CD14-positive monocyte (primary cell): ENCODE data around the gene KIRREL3. TPM values are rescaled to one million over a fixed set of nuclear protein-coding genes. Genes with fewer than 3 reads are reported as not detected.
A peak's percentile ranks its signal among the peaks of the same experiment; 100 is the strongest.

Source experiments
- DNase-seq, 3 donors: peaks; one replicate each; pipeline ENCODE4 v3.0.0-alpha.2; 2011 to 2022
- H2AFZ ChIP-seq: 2 replicates; pipeline ENCODE4 v1.6.0; 2012; ENCODE audit warnings: mild to moderate bottlenecking, low read depth, low read length, inconsistent platforms; ENCODE audit not compliant: insufficient read depth, poor library complexity, severe bottlenecking
- H3K27ac ChIP-seq, 2 donors: 1 replicate in 1 of 2; 2 replicates in 1 of 2; pipeline ENCODE4 v1.5.1; 2012 to 2013; ENCODE audit warnings: low read length in 2 of 2, control low read depth in 1 of 2, inconsistent platforms in 1 of 2, low read depth in 1 of 2, mild to moderate bottlenecking in 1 of 2
- H3K27me3 ChIP-seq, 2 donors: one replicate each; pipeline versions ENCODE4 v1.6.0 to v1.6.1; 2011 to 2013; ENCODE audit warnings: low read length in 2 of 2; ENCODE audit not compliant: control insufficient read depth in 2 of 2, insufficient read depth in 2 of 2
- H3K36me3 ChIP-seq, 2 donors: replicated peaks in 1 of 2; 1 replicate in 1 of 2; 2 replicates in 1 of 2; pipeline versions ENCODE4 v1.5.1 to v1.6.1; 2012 to 2013; ENCODE audit warnings: low read length in 2 of 2, control low read depth in 1 of 2, inconsistent platforms in 1 of 2, mild to moderate bottlenecking in 1 of 2; ENCODE audit not compliant: insufficient read depth in 2 of 2, control insufficient read depth in 1 of 2
- H3K4me1 ChIP-seq, 2 donors: 1 replicate in 1 of 2; 2 replicates in 1 of 2; pipeline versions ENCODE4 v1.5.1 to v1.6.1; 2012 to 2013; ENCODE audit warnings: low read length in 2 of 2, control low read depth in 1 of 2, inconsistent platforms in 1 of 2, mild to moderate bottlenecking in 1 of 2, moderate library complexity in 1 of 2; ENCODE audit not compliant: insufficient read depth in 2 of 2, control insufficient read depth in 1 of 2
- H3K4me2 ChIP-seq: replicated peaks from 2 replicates; pipeline ENCODE3; 2012; ENCODE audit warnings: low read length, moderate library complexity, mild to moderate bottlenecking; ENCODE audit not compliant: poor library complexity, severe bottlenecking; ENCODE audit errors: extremely low read depth
- H3K4me3 ChIP-seq, 3 experiments: fragments of 200-600 bp in 1 of 3; sonication (generic) in 1 of 3; replicated peaks in 1 of 3; 1 replicate in 2 of 3; 2 replicates in 1 of 3; pipeline ENCODE4 v1.5.1; 2011 to 2013; ENCODE audit warnings: low read length in 3 of 3, mild to moderate bottlenecking in 3 of 3, control low read depth in 2 of 3, low read depth in 2 of 3, inconsistent platforms in 1 of 3, moderate library complexity in 1 of 3
- H3K79me2 ChIP-seq: 2 replicates; pipeline ENCODE4 v1.6.0; 2012; ENCODE audit warnings: mild to moderate bottlenecking, control low read depth, inconsistent platforms, low read length, moderate library complexity; ENCODE audit not compliant: insufficient read depth
- H3K9ac ChIP-seq: 2 replicates; pipeline ENCODE4 v1.6.0; 2017; ENCODE audit warnings: low read length, mild to moderate bottlenecking; ENCODE audit not compliant: insufficient read depth, poor library complexity, severe bottlenecking
- H3K9me3 ChIP-seq, 2 donors: replicated peaks in 1 of 2; 1 replicate in 1 of 2; 2 replicates in 1 of 2; pipeline versions ENCODE4 v1.5.1 to v1.6.1; 2012 to 2013; ENCODE audit warnings: low read length in 2 of 2, control low read depth in 1 of 2; ENCODE audit not compliant: control insufficient read depth in 1 of 2, insufficient read depth in 1 of 2
- H4K20me1 ChIP-seq: 2 replicates; pipeline ENCODE4 v1.6.0; 2012; ENCODE audit warnings: mild to moderate bottlenecking, low read length, control low read depth, moderate library complexity; ENCODE audit not compliant: insufficient read depth
- H3K27ac Mint-ChIP-seq, 7 donors: one replicate each; pipeline ENCODE4 v1.8.0; 2020; ENCODE audit warnings: mild to moderate bottlenecking in 7 of 7, mixed read lengths in 7 of 7, moderate library complexity in 6 of 7, inconsistent platforms in 2 of 7
- H3K27me3 Mint-ChIP-seq, 3 donors: one replicate each; pipeline ENCODE4 v1.8.0; 2021 to 2022; ENCODE audit warnings: low read depth in 3 of 3, mild to moderate bottlenecking in 3 of 3, mixed read lengths in 3 of 3, moderate library complexity in 3 of 3, inconsistent platforms in 1 of 3
- H3K36me3 Mint-ChIP-seq, 2 donors: one replicate each; pipeline ENCODE4 v1.8.0; 2020; ENCODE audit warnings: mixed read lengths in 2 of 2, inconsistent platforms in 1 of 2, mild to moderate bottlenecking in 1 of 2
- H3K4me1 Mint-ChIP-seq: one replicate; pipeline ENCODE4 v1.8.0; 2020; ENCODE audit warnings: mild to moderate bottlenecking, mixed read lengths
- H3K4me3 Mint-ChIP-seq, 2 donors: one replicate each; pipeline ENCODE4 v1.8.0; 2020; ENCODE audit warnings: mild to moderate bottlenecking in 2 of 2, mixed read lengths in 2 of 2, moderate library complexity in 1 of 2
- H3K9me3 Mint-ChIP-seq, 7 donors: one replicate each; pipeline ENCODE4 v1.8.0; 2020 to 2022; ENCODE audit warnings: mixed read lengths in 7 of 7, mild to moderate bottlenecking in 6 of 7, moderate library complexity in 6 of 7, inconsistent platforms in 2 of 7
- CTCF ChIP-seq: fragments of 200-600 bp; IDR thresholded peaks from one replicate; pipeline ENCODE4 v1.8.0; 2022; ENCODE audit warnings: antibody characterized with exemption, mild to moderate bottlenecking
- WGBS: methylation state at CpG from one replicate; pipeline ENCODE4 v1.1.5; 2013; ENCODE audit warnings: missing lambda C conversion rate; ENCODE audit not compliant: insufficient coverage; 5-methylcytosine and 5-hydroxymethylcytosine counted together
- intact Hi-C, 2 donors: fragments of 100-400 bp; cut with micrococcal nuclease; formaldehyde crosslinking; loops; one replicate each; pipeline versions ENCODE4 v1.15.0 to v1.15.1; 2023
- polyA plus RNA-seq, 3 donors: library from polyadenylated mRNA; depleted of rRNA in 1 of 3; unstranded in 2 of 3; stranded (reverse) in 1 of 3; fragments of 300-500 nt in 2 of 3; fragments of >200 nt in 1 of 3; fragmentation: Illumina TruSeq in 2 of 3; gene quantifications; 1 replicate in 2 of 3; 2 replicates in 1 of 3; pipeline ENCODE4 v1.2.3, GENCODE V29; 2012 to 2021

Gene KIRREL3
- polyA plus RNA-seq, 3 donors = not detected

- no peak for DNase-seq
- Histone ChIP-seq H3K4me1 (no peaks in the 10 kb centered on the region), H3K9me3 (no peaks in the 10 kb centered on the region), H3K36me3 (no peaks in the 10 kb centered on the region), H3K4me2 (no peak overlapping the region), H3K27ac (no peak overlapping the region), H3K9ac (no peak overlapping the region), H3K4me3 (no peak overlapping the region), H2AFZ (no peak overlapping the region), H4K20me1 (no peaks in the 10 kb centered on the region), H3K79me2 (no peaks in the 10 kb centered on the region), H3K27me3 (peaks cover 0 to 2% of the 10 kb centered on the region in 2 donors)
- peaks cover 5 to 28% (median 15%) of the 10 kb centered on the region in 3 donors for H3K27me3 Mint-ChIP-seq
- WGBS = 69% methylated on average over 11 of the region's 22 CpGs
- intact Hi-C loops = no loop called here
- H3K4me1 Mint-ChIP-seq = peaks cover 3% of the 10 kb centered on the region
- peaks cover 0 to 5% (median 0%) of the 10 kb centered on the region in 7 donors for H3K9me3 Mint-ChIP-seq
- H3K36me3 Mint-ChIP-seq = no peaks in the 10 kb centered on the region
- peak overlapping the region in 1 of 7 donors; percentile 40 for H3K27ac Mint-ChIP-seq
- no peak overlapping the region for H3K4me3 Mint-ChIP-seq
- TF ChIP-seq CTCF = no peak
Observed at GRCh38 chr11:126601550-126602215, 398.9 kb downstream of the KIRREL3 start.

GRCh38 chr11:126601136-126601535, 399.4 kb downstream of the KIRREL3 start:
- no peak overlapping the region for H3K4me2 ChIP-seq
- Mint-ChIP-seq H3K27me3 (peaks cover 5 to 26% (median 15%) of the 10 kb centered on the region in 3 donors), H3K4me1 (peaks cover 3% of the 10 kb centered on the region), H3K4me3 (no peak overlapping the region), H3K9me3 (peaks cover 0 to 5% (median 0%) of the 10 kb centered on the region in 7 donors), H3K36me3 (no peaks in the 10 kb centered on the region), H3K27ac (no peak overlapping the region)
- H3K36me3 ChIP-seq = no peaks in the 10 kb centered on the region
- no peak overlapping the region for H3K4me3 ChIP-seq
- intact Hi-C loops = no loop called here
- no peaks in the 10 kb centered on the region for H3K4me1 ChIP-seq
- H3K9ac ChIP-seq = no peak overlapping the region
- WGBS = 92% methylated on average over 3 of the region's 5 CpGs
- no peaks in the 10 kb centered on the region for H3K9me3 ChIP-seq
- no peak overlapping the region for H2AFZ ChIP-seq
- H3K27me3 ChIP-seq = peaks cover 0 to 2% of the 10 kb centered on the region in 2 donors
- TF ChIP-seq CTCF = no peak
- no peaks in the 10 kb centered on the region for H4K20me1 ChIP-seq
- no peak overlapping the region for H3K27ac ChIP-seq
- no peaks in the 10 kb centered on the region for H3K79me2 ChIP-seq
- no peak for DNase-seq
